ENCODE data around the gene UBE2N. TPM values are rescaled to one million over a fixed set of nuclear protein-coding genes. Genes with fewer than 3 reads are reported as not detected.

The UBE2N gene
- total RNA-seq, 1 donor from 2014 or later: 116 TPM

- no peaks in the 10 kb centered on the region for H3K4me1 Mint-ChIP-seq
- H2AFZ ChIP-seq (replicated peaks): no peak overlapping the region
- no peak for TF ChIP-seq EZH2 (IDR thresholded peaks at IDR 0.05)
- H3K4me1 ChIP-seq: no peaks in the 10 kb centered on the region
- H3K27ac Mint-ChIP-seq: no peak overlapping the region
- H3K27me3 Mint-ChIP-seq (ENCODE audit: insufficient read depth, low read depth): peaks cover 8% of the 10 kb centered on the region
- no peaks in the 10 kb centered on the region for H3K9me3 Mint-ChIP-seq
- no peak for DNase-seq (ENCODE audit: low spot score)
- no peaks in the 10 kb centered on the region for H3F3A ChIP-seq (ENCODE audit: low read depth)
- no peaks in the 10 kb centered on the region for H3K9me3 ChIP-seq (ENCODE audit: low read depth)
- no peak overlapping the region for H3K4me3 ChIP-seq
- no peaks in the 10 kb centered on the region for H3K79me2 ChIP-seq (ENCODE audit: low read depth)
- H3K4me3 Mint-ChIP-seq: no peak overlapping the region
- H3K9ac ChIP-seq: no peak overlapping the region
- H3K27ac ChIP-seq: no peak overlapping the region
- H3K27me3 ChIP-seq: no peaks in the 10 kb centered on the region
- H3K4me2 ChIP-seq: no peak overlapping the region
- no peaks in the 10 kb centered on the region for H3K36me3 Mint-ChIP-seq
- H4K20me1 ChIP-seq (ENCODE audit: low read depth): no peaks in the 10 kb centered on the region
- H3K36me3 ChIP-seq: no peaks in the 10 kb centered on the region
Measured at GRCh38 chr12:93461503-93461902, 19.8 kb upstream of the UBE2N start.

DNA sequence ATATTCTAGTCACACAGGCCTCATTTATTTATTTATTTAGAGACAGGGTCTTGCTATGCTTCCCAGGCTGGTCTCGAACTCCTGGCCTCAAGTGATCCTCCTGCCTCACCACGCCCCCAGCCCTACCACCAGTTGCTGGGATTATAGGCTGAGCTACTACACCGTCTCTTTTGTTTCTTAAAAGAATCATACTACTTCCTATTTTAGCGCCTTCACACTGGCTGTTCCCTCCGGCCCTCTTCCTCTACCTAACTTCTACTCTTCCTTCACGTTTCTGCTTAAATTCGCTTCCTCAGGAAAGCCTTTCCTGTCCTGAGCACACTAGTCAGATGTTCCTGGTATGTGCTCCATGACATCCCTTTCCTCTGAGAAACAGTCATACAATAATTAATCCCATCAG, 19.2 kb upstream of the UBE2N start:
- H3K9me3 Mint-ChIP-seq: no peaks in the 10 kb centered on the region
- Histone ChIP-seq H3K4me3 (no peak overlapping the region), H3K79me2 (ENCODE audit: low read depth) (no peaks in the 10 kb centered on the region), H3K36me3 (no peaks in the 10 kb centered on the region), H3K4me1 (no peaks in the 10 kb centered on the region), H4K20me1 (ENCODE audit: low read depth) (no peaks in the 10 kb centered on the region), H3K9ac (no peak overlapping the region), H3K4me2 (no peak overlapping the region), H3F3A (ENCODE audit: low read depth) (no peaks in the 10 kb centered on the region), H3K27ac (no peak overlapping the region), H2AFZ (replicated peaks) (no peak overlapping the region), H3K27me3 (no peaks in the 10 kb centered on the region), H3K9me3 (ENCODE audit: low read depth) (no peaks in the 10 kb centered on the region)
- peaks cover 8% of the 10 kb centered on the region for H3K27me3 Mint-ChIP-seq (ENCODE audit: insufficient read depth, low read depth)
- H3K27ac Mint-ChIP-seq: no peak overlapping the region
- H3K36me3 Mint-ChIP-seq: no peaks in the 10 kb centered on the region
- no peak overlapping the region for H3K4me3 Mint-ChIP-seq
- H3K4me1 Mint-ChIP-seq: no peaks in the 10 kb centered on the region
- no peak for TF ChIP-seq CTCF (IDR thresholded peaks at IDR 0.05)
- TF ChIP-seq EZH2phosphoT487 (IDR thresholded peaks at IDR 0.05): no peak
- no peak for TF ChIP-seq EZH2 (IDR thresholded peaks at IDR 0.05)
- DNase-seq (ENCODE audit: low spot score): no peak

- Histone ChIP-seq H2AFZ (replicated peaks) (no peak overlapping the region), H3K4me2 (no peak overlapping the region), H3K4me3 (no peak overlapping the region), H3K79me2 (ENCODE audit: low read depth) (no peaks in the 10 kb centered on the region), H3K36me3 (no peaks in the 10 kb centered on the region), H3K9me3 (ENCODE audit: low read depth) (no peaks in the 10 kb centered on the region), H3K27me3 (no peaks in the 10 kb centered on the region), H3K4me1 (no peaks in the 10 kb centered on the region), H3K27ac (no peak overlapping the region), H4K20me1 (ENCODE audit: low read depth) (no peaks in the 10 kb centered on the region), H3K9ac (no peak overlapping the region), H3F3A (ENCODE audit: low read depth) (no peaks in the 10 kb centered on the region)
- Mint-ChIP-seq H3K27me3 (ENCODE audit: insufficient read depth, low read depth) (peaks cover 9% of the 10 kb centered on the region), H3K9me3 (no peaks in the 10 kb centered on the region), H3K4me1 (no peaks in the 10 kb centered on the region), H3K27ac (no peak overlapping the region), H3K36me3 (no peaks in the 10 kb centered on the region), H3K4me3 (no peak overlapping the region)
- TF ChIP-seq EZH2 (IDR thresholded peaks at IDR 0.05): no peak
- TF ChIP-seq EZH2phosphoT487 (IDR thresholded peaks at IDR 0.05): no peak
- no peak for TF ChIP-seq CTCF (IDR thresholded peaks at IDR 0.05)
- no peak for DNase-seq (ENCODE audit: low spot score)
Measured at GRCh38 chr12:93460003-93460402, 18.3 kb upstream of the UBE2N start.

- H3F3A ChIP-seq (ENCODE audit: low read depth): no peaks in the 10 kb centered on the region
- H3K27me3 ChIP-seq: no peaks in the 10 kb centered on the region
- no peak overlapping the region for H3K4me2 ChIP-seq
- no peak for TF ChIP-seq EZH2 (IDR thresholded peaks at IDR 0.05)
- no peak for TF ChIP-seq CTCF (IDR thresholded peaks at IDR 0.05)
- TF ChIP-seq EZH2phosphoT487 (IDR thresholded peaks at IDR 0.05): no peak
- Mint-ChIP-seq H3K27ac (no peak overlapping the region), H3K4me1 (no peaks in the 10 kb centered on the region), H3K9me3 (no peaks in the 10 kb centered on the region), H3K36me3 (no peaks in the 10 kb centered on the region), H3K27me3 (ENCODE audit: insufficient read depth, low read depth) (peaks cover 7% of the 10 kb centered on the region), H3K4me3 (no peak overlapping the region)
- no peaks in the 10 kb centered on the region for H4K20me1 ChIP-seq (ENCODE audit: low read depth)
- H3K36me3 ChIP-seq: no peaks in the 10 kb centered on the region
- no peaks in the 10 kb centered on the region for H3K9me3 ChIP-seq (ENCODE audit: low read depth)
- H3K79me2 ChIP-seq (ENCODE audit: low read depth): no peaks in the 10 kb centered on the region
- H3K27ac ChIP-seq: no peak overlapping the region
- no peak overlapping the region for H3K9ac ChIP-seq
- no peaks in the 10 kb centered on the region for H3K4me1 ChIP-seq
- DNase-seq (ENCODE audit: low spot score): no peak
- H2AFZ ChIP-seq (replicated peaks): no peak overlapping the region
- H3K4me3 ChIP-seq: no peak overlapping the region
Measured at GRCh38 chr12:93459097-93459496, 17.4 kb upstream of the UBE2N start.
